NCI-H345 treated with DMSO at 0.1 percent for 48 hours (cell line): ENCODE measurements around the gene ITGAE.
"Not testable (repeated sequence)": the region's sequence is repeated elsewhere in the genome, so short reads cannot be mapped to it uniquely, and the experiment has no call there.

ENCODE experiments used
- DNase-seq: peaks from one replicate; lab custom pipeline; 2025; ENCODE audit not compliant: unreplicated experiment; lab: John Stamatoyannopoulos, UW

The ITGAE gene

GRCh38 chr17:3735515-3735914 lies 65.5 kb downstream of the ITGAE start:
- DNase-seq: no peak

GRCh38 chr17:3734911-3735276 lies 66.1 kb downstream of the ITGAE start:
- DNase-seq: not testable (repeated sequence)

- DNase-seq: no peak
These were observed 68.8 kb downstream of the ITGAE start for GRCh38 chr17:3732210-3732621.

- DNase-seq: no peak
These were observed 70.0 kb downstream of the ITGAE start for GRCh38 chr17:3730881-3731429.

- DNase-seq: no peak
These were observed 71.1 kb downstream of the ITGAE start for GRCh38 chr17:3729881-3730280.

GRCh38 chr17:3728099-3728498 lies 72.9 kb downstream of the ITGAE start:
- DNase-seq: not testable (repeated sequence)

- DNase-seq: no peak
These were observed 73.9 kb downstream of the ITGAE start for GRCh38 chr17:3727041-3727440.

GRCh38 chr17:3724378-3725077 lies 76.5 kb downstream of the ITGAE start:
- DNase-seq: no peak

- DNase-seq: peak; percentile 51
These were observed 77.2 kb downstream of the ITGAE start, which contains the start of gene HASPIN for GRCh38 chr17:3723556-3724377. TSS of gene HASPIN (plus strand) at chr17:3723903. CDS start at chr17:3723936, 33 bp downstream.

- no peak for DNase-seq
These were observed 77.8 kb downstream of the ITGAE start for GRCh38 chr17:3723188-3723555.

- DNase-seq: no peak
These were observed 78.3 kb downstream of the ITGAE start for GRCh38 chr17:3722716-3723115.

- DNase-seq: no peak
These were observed 81.7 kb downstream of the ITGAE start for GRCh38 chr17:3719265-3719664.

- no peak for DNase-seq
These were observed 82.8 kb downstream of the ITGAE start for GRCh38 chr17:3718201-3718600.

- DNase-seq: no peak
These were observed 85.7 kb downstream of the ITGAE start for GRCh38 chr17:3715296-3715695.

GRCh38 chr17:3712811-3713463 lies 88.1 kb downstream of the ITGAE start:
- no peak for DNase-seq

- DNase-seq: no peak
These were observed 90.0 kb downstream of the ITGAE start for GRCh38 chr17:3710951-3711383.

GRCh38 chr17:3708366-3708765 lies 92.6 kb downstream of the ITGAE start:
- no peak for DNase-seq

GRCh38 chr17:3705718-3705984 lies 95.3 kb downstream of the ITGAE start:
- DNase-seq: not testable (repeated sequence)

GRCh38 chr17:3704931-3705717 lies 95.9 kb downstream of the ITGAE start:
- no peak for DNase-seq

- DNase-seq: not testable (repeated sequence)
These were observed 98.9 kb downstream of the ITGAE start for GRCh38 chr17:3702041-3702539.

GRCh38 chr17:3699951-3700350 lies 101.0 kb downstream of the ITGAE start:
- DNase-seq: no peak
